ENCODE data around the gene TENM4.

- TF ChIP-seq SUZ12 (IDR thresholded peaks at IDR 0.05) (no peak), ELF4 (IDR thresholded peaks at IDR 0.05) (no peak), SP1 (IDR thresholded peaks at IDR 0.05) (no peak), FOXK2 (IDR thresholded peaks at IDR 0.05) (no peak), BHLHE40 (IDR thresholded peaks at IDR 0.05; ENCODE audit: borderline replicate concordance) (no peak), HDGF (IDR thresholded peaks at IDR 0.05; ENCODE audit: borderline replicate concordance) (no peak), ZNF384 (IDR thresholded peaks at IDR 0.05) (no peak), CTBP1 (IDR thresholded peaks at IDR 0.05; ENCODE audit: borderline replicate concordance) (no peak), NFRKB (IDR thresholded peaks at IDR 0.05) (no peak), FOXM1 (IDR thresholded peaks at IDR 0.05; ENCODE audit: borderline replicate concordance) (no peak), PKNOX1 (IDR thresholded peaks at IDR 0.05) (no peak)
These were observed 708.6 kb downstream of the TENM4 start for GRCh38 chr11:78732246-78732645.

Data from HEK293T (cell line).